ENCODE results near the gene DEAF1. TPM values are rescaled to one million over a fixed set of nuclear protein-coding genes. Genes with fewer than 3 reads are reported as not detected.

The DEAF1 gene
- total and polyA plus RNA-seq, 2 of the 13 experiments (the other 11 are each of a cell fraction or from before 2014, with no cell fraction given), result 22.3 to 29.6 TPM

DNA sequence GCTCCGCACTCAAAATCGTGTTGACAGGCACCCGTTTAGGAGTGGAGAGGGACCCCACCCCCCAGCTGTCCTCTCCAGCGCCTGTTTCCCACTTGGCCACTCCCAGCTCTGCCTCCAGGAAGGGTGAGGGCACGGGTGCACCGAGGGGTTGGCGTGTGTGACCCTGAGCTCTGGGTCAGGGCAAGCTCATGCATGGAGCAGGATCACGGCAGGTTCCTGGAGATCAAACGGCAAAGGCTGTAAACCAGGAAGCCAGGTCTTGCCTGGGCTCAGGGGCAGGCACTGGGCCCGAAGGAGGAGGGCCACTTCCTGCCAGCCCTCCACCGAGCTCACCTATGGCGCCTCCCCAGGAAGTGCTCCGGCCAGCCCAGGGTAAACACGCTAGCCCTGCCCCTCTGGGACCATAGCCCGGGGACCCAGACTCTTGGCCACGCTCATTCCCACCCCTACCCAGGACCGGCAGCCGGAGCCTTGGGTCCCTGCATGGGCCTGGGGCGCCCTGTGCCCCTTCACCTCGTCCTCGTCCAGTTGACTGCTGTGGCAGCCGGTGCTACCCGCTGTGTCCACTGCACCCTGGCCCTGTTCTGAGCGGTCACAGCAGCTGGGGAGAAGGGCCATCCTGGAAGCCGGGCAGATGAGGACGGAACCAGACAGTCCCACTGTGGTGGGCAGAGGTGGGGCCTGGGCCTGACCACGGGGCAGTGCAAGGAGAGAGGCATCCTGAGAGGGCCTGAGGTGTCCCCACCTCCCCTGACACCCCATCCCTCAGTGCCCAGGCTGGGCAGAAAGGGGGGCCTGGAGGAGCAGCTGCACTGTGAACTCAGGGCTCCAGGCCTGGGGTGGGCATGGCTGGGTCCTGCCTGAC is 10.0 kb upstream of the DEAF1 start (continued):
- TF ChIP-seq GRHL1 (CRISPR knock-in tag; conservative IDR thresholded peaks at IDR 0.05) (no peak), KLF12 (CRISPR knock-in tag; IDR thresholded peaks at IDR 0.05; ENCODE audit: borderline replicate concordance) (peak; percentile 83; the same call in 1 of the 2 replicates), ZNF235 (CRISPR knock-in tag; IDR thresholded peaks at IDR 0.05; ENCODE audit: borderline replicate concordance) (no peak), NR2F6 (IDR thresholded peaks at IDR 0.05) (peak; percentile 93), NR2F6 (CRISPR knock-in tag; IDR thresholded peaks at IDR 0.05) (peak; percentile 98), ZFP1 (CRISPR knock-in tag; IDR thresholded peaks at IDR 0.05) (0 out of 2 replicates have a peak, but pooled peaks have one; percentile 63), ATRX (CRISPR knock-in tag; IDR thresholded peaks at IDR 0.05; ENCODE audit: borderline replicate concordance) (no peak), SIX4 (CRISPR knock-in tag; IDR thresholded peaks at IDR 0.05) (peak; percentile 9), ZNF335 (CRISPR knock-in tag; IDR thresholded peaks at IDR 0.05) (peak; percentile 96), CENPX (CRISPR knock-in tag; IDR thresholded peaks at IDR 0.05) (no peak), RARG (CRISPR knock-in tag; IDR thresholded peaks at IDR 0.05; ENCODE audit: low read depth) (no peak), PITX1 (CRISPR knock-in tag; IDR thresholded peaks at IDR 0.05) (peak; percentile 86), REL (CRISPR knock-in tag; conservative IDR thresholded peaks at IDR 0.05) (no peak), STAT5B (CRISPR knock-in tag; IDR thresholded peaks at IDR 0.05) (no peak), ZNF431 (CRISPR knock-in tag; IDR thresholded peaks at IDR 0.05; ENCODE audit: borderline replicate concordance, low read depth) (peak; percentile 57; the same call in 1 of the 2 replicates), SNAPC5 (CRISPR knock-in tag; IDR thresholded peaks at IDR 0.05; ENCODE audit: borderline replicate concordance) (no peak), FOSL2 (CRISPR knock-in tag; IDR thresholded peaks at IDR 0.05) (peak; percentile 66), ZC3H13 (CRISPR knock-in tag; IDR thresholded peaks at IDR 0.05) (peak; percentile 94), MEF2D (CRISPR knock-in tag; IDR thresholded peaks at IDR 0.05) (peak; percentile 64; the same call in 1 of the 2 replicates), MXD3 (CRISPR knock-in tag; IDR thresholded peaks at IDR 0.05) (0 out of 2 replicates have a peak, but pooled peaks have one; percentile 19), FOXP1 (IDR thresholded peaks at IDR 0.05) (no peak), FOXP1 (CRISPR knock-in tag; IDR thresholded peaks at IDR 0.05) (peak; percentile 68), MTA3 (CRISPR knock-in tag; IDR thresholded peaks at IDR 0.05) (no peak), POLR2A (IDR thresholded peaks at IDR 0.05; ENCODE audit: insufficient read depth in 1 of 2, low read depth in 2 of 2, low read length in 2 of 2) (peak in 1 of 2 experiments; percentile 55; a peak in 2 of 4 replicates)
- TF ChIP-seq, protein P1, sequence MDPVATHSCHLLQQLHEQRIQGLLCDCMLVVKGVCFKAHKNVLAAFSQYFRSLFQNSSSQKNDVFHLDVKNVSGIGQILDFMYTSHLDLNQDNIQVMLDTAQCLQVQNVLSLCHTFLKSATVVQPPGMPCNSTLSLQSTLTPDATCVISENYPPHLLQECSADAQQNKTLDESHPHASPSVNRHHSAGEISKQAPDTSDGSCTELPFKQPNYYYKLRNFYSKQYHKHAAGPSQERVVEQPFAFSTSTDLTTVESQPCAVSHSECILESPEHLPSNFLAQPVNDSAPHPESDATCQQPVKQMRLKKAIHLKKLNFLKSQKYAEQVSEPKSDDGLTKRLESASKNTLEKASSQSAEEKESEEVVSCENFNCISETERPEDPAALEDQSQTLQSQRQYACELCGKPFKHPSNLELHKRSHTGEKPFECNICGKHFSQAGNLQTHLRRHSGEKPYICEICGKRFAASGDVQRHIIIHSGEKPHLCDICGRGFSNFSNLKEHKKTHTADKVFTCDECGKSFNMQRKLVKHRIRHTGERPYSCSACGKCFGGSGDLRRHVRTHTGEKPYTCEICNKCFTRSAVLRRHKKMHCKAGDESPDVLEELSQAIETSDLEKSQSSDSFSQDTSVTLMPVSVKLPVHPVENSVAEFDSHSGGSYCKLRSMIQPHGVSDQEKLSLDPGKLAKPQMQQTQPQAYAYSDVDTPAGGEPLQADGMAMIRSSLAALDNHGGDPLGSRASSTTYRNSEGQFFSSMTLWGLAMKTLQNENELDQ (CRISPR knock-in tag; IDR thresholded peaks at IDR 0.05; ENCODE audit: borderline replicate concordance), result no peak
- TF ChIP-seq, protein P2, sequence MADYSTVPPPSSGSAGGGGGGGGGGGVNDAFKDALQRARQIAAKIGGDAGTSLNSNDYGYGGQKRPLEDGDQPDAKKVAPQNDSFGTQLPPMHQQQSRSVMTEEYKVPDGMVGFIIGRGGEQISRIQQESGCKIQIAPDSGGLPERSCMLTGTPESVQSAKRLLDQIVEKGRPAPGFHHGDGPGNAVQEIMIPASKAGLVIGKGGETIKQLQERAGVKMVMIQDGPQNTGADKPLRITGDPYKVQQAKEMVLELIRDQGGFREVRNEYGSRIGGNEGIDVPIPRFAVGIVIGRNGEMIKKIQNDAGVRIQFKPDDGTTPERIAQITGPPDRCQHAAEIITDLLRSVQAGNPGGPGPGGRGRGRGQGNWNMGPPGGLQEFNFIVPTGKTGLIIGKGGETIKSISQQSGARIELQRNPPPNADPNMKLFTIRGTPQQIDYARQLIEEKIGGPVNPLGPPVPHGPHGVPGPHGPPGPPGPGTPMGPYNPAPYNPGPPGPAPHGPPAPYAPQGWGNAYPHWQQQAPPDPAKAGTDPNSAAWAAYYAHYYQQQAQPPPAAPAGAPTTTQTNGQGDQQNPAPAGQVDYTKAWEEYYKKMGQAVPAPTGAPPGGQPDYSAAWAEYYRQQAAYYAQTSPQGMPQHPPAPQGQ (CRISPR knock-in tag; IDR thresholded peaks at IDR 0.05; ENCODE audit: borderline replicate concordance), result no peak
